HAP-1 (cell line): ENCODE results near the gene ARNT2.

Source experiments
- DNase-seq, 2 experiments: peaks; one replicate each; pipeline ENCODE4 v3.0.0-alpha.2; 2016 to 2020; ENCODE audit warnings: low spot score in 2 of 2
- H3K27me3 ChIP-seq: fragments of 250-450 bp; sonication (Bioruptor Pico); 2 replicates; pipeline ENCODE4 v1.5.1; 2020; ENCODE audit warnings: low read depth, mild to moderate bottlenecking, moderate library complexity
- H3K36me3 ChIP-seq: fragments of 250-450 bp; sonication (Bioruptor Pico); replicated peaks from 2 replicates; pipeline ENCODE4 v1.5.1; 2020; ENCODE audit warnings: mild to moderate bottlenecking
- H3K4me1 ChIP-seq: fragments of 250-450 bp; sonication (Bioruptor Pico); 2 replicates; pipeline ENCODE4 v1.5.1; 2020; ENCODE audit warnings: mild to moderate bottlenecking
- H3K4me3 ChIP-seq: fragments of 250-450 bp; sonication (Bioruptor Pico); 2 replicates; pipeline ENCODE4 v1.5.1; 2020; ENCODE audit warnings: mild to moderate bottlenecking, moderate library complexity
- H3K9me3 ChIP-seq: fragments of 250-450 bp; sonication (Bioruptor Pico); 2 replicates; pipeline ENCODE4 v1.5.1; 2020; ENCODE audit warnings: mild to moderate bottlenecking, moderate library complexity
- in situ Hi-C: fragments of 300-500 bp; cut with MboI; formaldehyde crosslinking; loops from 3 replicates; pipeline ENCODE4 v1.14.3; 2020; ENCODE audit warnings: low sequenced_read_pairs, inconsistent platforms, mixed read lengths

ARNT2 gene

DNA sequence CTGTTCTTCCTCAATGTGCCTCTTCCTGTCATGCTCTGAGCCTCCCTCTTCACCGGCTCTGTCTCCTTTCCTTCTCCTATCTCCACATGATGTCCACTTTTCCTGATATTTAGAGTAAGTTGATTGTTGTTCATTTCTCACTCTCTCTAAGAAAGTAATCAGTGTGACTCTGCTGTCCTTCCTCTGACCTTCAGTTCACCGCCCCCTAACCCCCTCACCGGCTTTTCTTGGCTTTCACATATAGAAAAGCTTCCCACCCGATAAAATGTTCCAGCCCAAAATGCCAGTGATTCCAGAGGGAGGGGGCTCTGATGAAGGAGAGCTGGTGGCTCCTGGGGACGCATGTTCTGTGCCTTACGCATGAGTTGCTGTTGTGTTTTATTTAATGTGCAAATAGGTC is 170.4 kb downstream of the ARNT2 start:
- no peak overlapping the region for H3K4me3 ChIP-seq
- no peaks in the 10 kb centered on the region for H3K27me3 ChIP-seq
- no peak for DNase-seq
- H3K36me3 ChIP-seq: no peaks in the 10 kb centered on the region
- H3K4me1 ChIP-seq: no peaks in the 10 kb centered on the region
- no peaks in the 10 kb centered on the region for H3K9me3 ChIP-seq
- in situ Hi-C loops: no loop called here

DNA sequence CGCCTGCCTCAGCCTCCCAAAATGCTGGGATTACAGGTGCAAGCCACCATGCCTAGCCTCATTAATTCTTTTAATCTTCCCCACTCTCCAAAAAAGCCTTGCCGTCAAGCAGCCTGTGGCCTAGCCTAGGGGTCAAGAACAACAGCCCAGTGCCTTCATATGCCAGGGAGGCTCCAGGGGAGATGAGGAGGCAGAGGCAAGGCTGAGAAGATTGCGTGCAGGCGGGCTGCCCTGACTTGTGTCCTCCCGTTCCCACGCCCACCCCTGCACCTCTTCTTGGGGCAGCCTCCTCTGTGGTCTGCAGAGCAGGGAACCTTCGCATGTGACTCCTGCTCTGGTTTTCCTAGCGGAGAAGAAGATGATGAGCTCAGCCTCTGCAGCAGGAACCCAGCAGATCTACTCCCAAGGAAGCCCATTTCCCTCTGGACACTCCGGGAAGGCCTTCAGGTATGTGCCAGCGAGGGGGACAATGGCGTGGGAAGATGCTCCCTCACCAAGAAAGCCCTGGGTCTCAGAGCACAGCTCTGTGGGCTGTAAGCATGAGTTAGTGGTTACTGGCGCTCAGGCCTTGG is 172.4 kb downstream of the ARNT2 start:
- H3K4me1 ChIP-seq: no peaks in the 10 kb centered on the region
- DNase-seq: no peak
- in situ Hi-C loops: no loop called here

GRCh38 chr15:80577552-80578205 is 173.5 kb downstream of the ARNT2 start:
- Histone ChIP-seq H3K27me3 (no peaks in the 10 kb centered on the region), H3K4me3 (no peak overlapping the region), H3K4me1 (no peaks in the 10 kb centered on the region), H3K36me3 (no peaks in the 10 kb centered on the region), H3K9me3 (no peaks in the 10 kb centered on the region)
- in situ Hi-C loops: no loop called here
- no peak for DNase-seq

More for the DNA sequence above, 172.4 kb downstream of the ARNT2 start:
- Histone ChIP-seq H3K9me3 (no peaks in the 10 kb centered on the region), H3K4me3 (no peak overlapping the region), H3K36me3 (no peaks in the 10 kb centered on the region), H3K27me3 (no peaks in the 10 kb centered on the region)

DNA sequence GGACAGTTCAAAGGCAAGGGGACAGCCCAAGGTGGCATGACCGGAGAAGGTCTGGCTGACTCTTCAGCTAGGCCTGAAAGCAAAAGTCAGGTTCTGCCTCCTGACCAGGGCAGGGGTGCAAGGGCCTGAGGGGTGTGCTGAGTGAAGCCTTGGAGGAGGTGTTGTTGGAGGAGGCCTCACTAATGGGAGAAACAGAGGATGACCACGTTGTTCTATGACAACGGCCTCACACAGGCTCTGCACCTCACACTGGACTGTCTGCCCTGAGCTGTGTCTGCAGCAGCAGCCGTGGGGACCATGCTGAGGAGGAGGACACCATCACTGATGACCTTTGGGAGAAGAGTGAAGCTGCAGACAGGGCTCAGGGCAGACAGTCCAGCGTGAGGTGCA is 174.0 kb downstream of the ARNT2 start:
- Histone ChIP-seq H3K4me1 (no peaks in the 10 kb centered on the region), H3K27me3 (no peaks in the 10 kb centered on the region)
- in situ Hi-C loops: no loop called here

GRCh38 chr15:80578871-80579270 is 174.7 kb downstream of the ARNT2 start:
- Histone ChIP-seq H3K27me3 (no peaks in the 10 kb centered on the region), H3K4me1 (no peaks in the 10 kb centered on the region), H3K36me3 (no peaks in the 10 kb centered on the region), H3K9me3 (no peaks in the 10 kb centered on the region), H3K4me3 (no peak overlapping the region)
- in situ Hi-C loops: no loop called here
- DNase-seq: no peak

More for the DNA sequence above, 174.0 kb downstream of the ARNT2 start:
- H3K9me3 ChIP-seq: no peaks in the 10 kb centered on the region
- H3K4me3 ChIP-seq: no peak overlapping the region
- no peak for DNase-seq
- H3K36me3 ChIP-seq: no peaks in the 10 kb centered on the region

DNA sequence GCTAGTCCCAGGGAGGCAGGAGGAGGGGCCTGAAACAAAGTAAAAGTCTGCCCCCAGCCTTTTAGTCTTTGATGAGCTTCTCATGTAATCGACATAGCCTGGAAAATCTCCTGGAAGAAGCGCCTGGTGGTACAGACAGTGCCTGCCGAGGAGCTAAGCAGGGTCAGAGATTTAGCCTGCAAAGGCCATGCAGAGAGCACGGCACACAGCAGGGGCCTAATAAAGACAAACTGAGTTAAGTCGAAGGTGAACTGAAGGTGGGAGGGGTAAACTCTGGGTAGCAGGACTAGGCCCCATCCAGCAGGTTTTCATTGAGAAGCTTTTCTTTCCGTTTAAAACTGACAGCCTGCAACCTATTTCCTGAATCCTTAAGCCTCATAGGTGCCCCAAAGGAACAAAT is 175.4 kb downstream of the ARNT2 start:
- in situ Hi-C loops: no loop called here
- DNase-seq: no peak
- H3K4me3 ChIP-seq: no peak overlapping the region
- no peaks in the 10 kb centered on the region for H3K4me1 ChIP-seq
- no peaks in the 10 kb centered on the region for H3K36me3 ChIP-seq
- no peaks in the 10 kb centered on the region for H3K9me3 ChIP-seq
- H3K27me3 ChIP-seq: no peaks in the 10 kb centered on the region

DNA sequence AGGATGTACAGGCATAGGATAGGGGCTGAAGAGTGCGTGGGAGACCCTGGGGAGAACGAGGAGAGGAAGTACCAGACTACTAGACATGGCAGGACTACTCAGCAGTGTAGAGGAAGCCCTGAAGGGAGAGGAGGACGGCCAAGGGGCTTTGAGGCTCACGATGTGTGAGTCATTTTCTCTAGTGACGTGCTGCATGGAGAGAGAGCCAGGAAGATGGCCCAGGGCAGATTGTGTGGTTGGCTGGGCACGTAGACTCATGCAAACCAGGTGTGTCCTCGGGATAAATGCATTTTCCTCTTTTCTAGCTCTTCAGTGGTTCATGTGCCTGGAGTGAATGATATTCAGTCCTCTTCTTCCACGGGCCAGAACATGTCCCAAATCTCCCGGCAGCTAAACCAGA is 175.9 kb downstream of the ARNT2 start:
- Histone ChIP-seq H3K4me1 (no peaks in the 10 kb centered on the region), H3K9me3 (no peaks in the 10 kb centered on the region), H3K27me3 (no peaks in the 10 kb centered on the region), H3K36me3 (no peaks in the 10 kb centered on the region), H3K4me3 (no peak overlapping the region)
- no peak for DNase-seq
- in situ Hi-C loops: no loop called here

DNA sequence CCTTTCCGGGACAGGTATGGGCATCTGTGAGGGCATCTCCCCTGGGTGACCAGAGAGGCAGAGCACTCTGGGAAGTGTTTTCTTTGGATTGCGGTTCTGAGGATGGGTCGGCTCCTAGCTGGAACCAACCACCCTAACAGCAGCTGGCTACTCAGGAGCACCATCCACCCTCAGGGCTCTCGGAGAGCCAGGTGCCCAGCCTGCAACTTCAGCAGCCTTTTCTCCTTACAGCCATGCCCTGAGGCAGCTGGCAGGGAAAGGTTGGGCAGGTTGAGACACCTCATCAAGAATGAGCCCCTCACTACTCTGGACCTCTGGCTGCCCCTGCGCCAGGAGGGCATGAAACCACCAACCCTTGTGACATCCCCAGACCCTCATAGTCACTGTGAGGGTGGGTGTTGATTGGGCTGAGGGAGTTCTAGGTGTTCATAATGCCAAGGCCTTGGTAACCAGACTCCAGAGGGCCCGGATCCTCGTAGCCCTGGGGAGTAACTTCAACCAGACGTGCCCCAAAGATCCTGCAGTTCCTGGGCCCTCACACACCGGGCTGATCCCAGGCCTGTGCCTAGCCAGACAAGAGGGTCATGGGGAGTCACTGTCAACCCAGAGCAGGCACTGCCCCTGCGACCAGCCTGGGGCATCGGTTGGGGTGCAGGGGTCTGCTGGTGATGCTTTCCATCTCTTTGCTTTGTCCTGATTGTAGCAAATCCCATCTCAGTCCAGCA is 176.5 kb downstream of the ARNT2 start:
- DNase-seq: no peak

DNA sequence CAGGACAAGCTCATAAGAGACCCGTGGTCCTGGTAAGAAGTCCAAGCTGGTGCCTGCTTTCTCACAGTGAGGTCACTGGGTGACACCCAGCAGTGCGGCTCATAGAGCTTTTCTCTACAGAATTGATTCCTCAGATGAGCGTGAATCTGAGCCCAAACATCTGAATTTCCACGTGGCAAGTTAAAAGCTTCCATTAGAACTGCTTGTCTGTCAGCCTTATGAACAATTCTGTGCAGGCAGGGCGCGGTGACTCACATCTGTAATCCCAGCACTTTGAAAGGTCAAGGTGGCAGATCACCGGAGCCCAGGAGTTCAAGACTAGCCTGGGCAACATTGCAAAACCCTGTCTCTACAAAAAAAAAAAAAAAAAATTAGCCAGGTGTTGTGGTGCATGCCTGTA is 177.8 kb downstream of the ARNT2 start:
- no peaks in the 10 kb centered on the region for H3K4me1 ChIP-seq
- H3K9me3 ChIP-seq: no peaks in the 10 kb centered on the region
- no peak for DNase-seq
- no peaks in the 10 kb centered on the region for H3K27me3 ChIP-seq
- in situ Hi-C loops: no loop called here
- no peak overlapping the region for H3K4me3 ChIP-seq
- H3K36me3 ChIP-seq: no peaks in the 10 kb centered on the region

More for the DNA sequence above, 176.5 kb downstream of the ARNT2 start:
- Histone ChIP-seq H3K9me3 (no peaks in the 10 kb centered on the region), H3K27me3 (no peaks in the 10 kb centered on the region), H3K4me1 (no peaks in the 10 kb centered on the region), H3K4me3 (no peak overlapping the region), H3K36me3 (no peaks in the 10 kb centered on the region)
- in situ Hi-C loops: no loop called here

GRCh38 chr15:80582816-80583423 is 178.7 kb downstream of the ARNT2 start:
- no peak for DNase-seq
- Histone ChIP-seq H3K4me1 (no peaks in the 10 kb centered on the region), H3K4me3 (no peak overlapping the region), H3K27me3 (no peaks in the 10 kb centered on the region), H3K9me3 (no peaks in the 10 kb centered on the region), H3K36me3 (no peaks in the 10 kb centered on the region)
- in situ Hi-C loops: no loop called here

DNA sequence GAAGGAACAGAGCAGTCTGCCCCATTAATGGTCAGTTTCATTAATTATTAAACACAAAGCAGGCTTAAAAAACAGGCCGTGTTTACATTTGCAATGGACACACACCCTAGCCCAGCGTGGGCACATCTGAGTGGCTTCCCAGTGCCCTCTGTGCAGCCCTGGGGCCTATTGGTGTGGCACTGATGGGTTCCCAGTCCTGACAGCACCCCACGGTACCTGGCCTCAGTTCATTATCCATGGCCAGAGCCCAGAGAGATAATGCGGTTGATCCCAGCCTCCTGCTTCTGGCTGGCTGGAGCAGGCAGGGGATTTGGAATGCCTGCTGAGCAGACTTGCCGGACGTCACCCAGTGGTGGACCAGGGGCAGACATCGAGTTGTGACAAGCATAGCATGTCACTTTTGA is 180.4 kb downstream of the ARNT2 start:
- DNase-seq: no peak
- in situ Hi-C loops: no loop called here
- no peaks in the 10 kb centered on the region for H3K27me3 ChIP-seq
- no peaks in the 10 kb centered on the region for H3K4me1 ChIP-seq
- no peaks in the 10 kb centered on the region for H3K9me3 ChIP-seq
- no peak overlapping the region for H3K4me3 ChIP-seq
- H3K36me3 ChIP-seq: no peaks in the 10 kb centered on the region

- H3K9me3 ChIP-seq: no peaks in the 10 kb centered on the region
- H3K4me3 ChIP-seq: no peak overlapping the region
- H3K36me3 ChIP-seq: no peaks in the 10 kb centered on the region
- no peaks in the 10 kb centered on the region for H3K27me3 ChIP-seq
- in situ Hi-C loops: no loop called here
- H3K4me1 ChIP-seq: no peaks in the 10 kb centered on the region
- DNase-seq: no peak
Measured at GRCh38 chr15:80584973-80585525, 180.9 kb downstream of the ARNT2 start.

- DNase-seq: no peak
- Histone ChIP-seq H3K27me3 (no peaks in the 10 kb centered on the region), H3K9me3 (no peaks in the 10 kb centered on the region)
Measured at GRCh38 chr15:80585544-80586018, 181.4 kb downstream of the ARNT2 start.

GRCh38 chr15:80586161-80586560 is 182.0 kb downstream of the ARNT2 start:
- H3K4me1 ChIP-seq: no peaks in the 10 kb centered on the region
- DNase-seq: no peak
- H3K4me3 ChIP-seq: no peak overlapping the region
- no peaks in the 10 kb centered on the region for H3K36me3 ChIP-seq
- in situ Hi-C loops: no loop called here
- H3K9me3 ChIP-seq: no peaks in the 10 kb centered on the region
- H3K27me3 ChIP-seq: no peaks in the 10 kb centered on the region

More at GRCh38 chr15:80585544-80586018, 181.4 kb downstream of the ARNT2 start:
- in situ Hi-C loops: no loop called here
- no peak overlapping the region for H3K4me3 ChIP-seq
- H3K36me3 ChIP-seq: no peaks in the 10 kb centered on the region
- no peaks in the 10 kb centered on the region for H3K4me1 ChIP-seq
